SK-N-DZ (cell line): ENCODE measurements around the gene SLC25A53.
"Not testable (repeated sequence)": the region's sequence is repeated elsewhere in the genome, so short reads cannot be mapped to it uniquely, and the experiment has no call there.

Source experiments
- DNase-seq: peaks from one replicate; pipeline ENCODE4 v3.0.0-alpha.2; 2015; ENCODE audit warnings: low spot score

SLC25A53 gene

DNA sequence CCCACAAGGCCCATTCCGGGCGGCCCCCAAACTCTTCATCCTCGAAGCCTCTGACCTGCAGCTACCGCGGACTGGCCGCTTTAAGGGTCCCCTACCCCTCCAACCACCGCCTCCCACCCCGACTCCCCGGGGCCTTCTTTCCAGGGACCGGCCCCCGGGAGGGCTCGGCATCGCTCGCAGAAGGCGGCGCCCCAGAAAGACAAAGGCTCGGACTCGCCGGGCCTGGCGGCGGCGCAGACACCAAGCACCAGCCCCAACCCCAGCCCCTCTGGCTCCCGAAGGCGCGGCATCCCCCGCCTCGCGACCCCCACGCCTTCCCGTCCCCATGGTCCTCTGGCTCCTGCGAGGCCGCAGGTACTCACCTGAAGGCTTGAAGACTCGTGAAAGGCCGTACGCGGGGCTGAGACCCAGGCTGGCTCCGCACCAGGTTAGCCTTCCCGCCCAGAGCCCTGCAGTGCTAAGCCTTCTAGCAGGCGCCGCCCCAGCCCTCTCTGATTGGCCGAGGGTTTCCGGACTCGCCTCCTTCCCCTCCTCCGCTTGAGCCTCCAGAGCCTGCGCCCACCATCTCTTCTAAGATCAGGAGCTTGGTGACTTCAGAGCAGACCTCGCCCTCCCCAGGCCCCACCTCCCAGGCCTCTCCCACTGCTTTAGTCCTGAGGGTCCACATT lies 80.9 kb downstream of the SLC25A53 start, which contains the start of gene TMSB15C:
TMSB15C (minus strand) TSS at position 459 of the 668 bp plus-strand sequence.
- DNase-seq = not testable (repeated sequence)

DNA sequence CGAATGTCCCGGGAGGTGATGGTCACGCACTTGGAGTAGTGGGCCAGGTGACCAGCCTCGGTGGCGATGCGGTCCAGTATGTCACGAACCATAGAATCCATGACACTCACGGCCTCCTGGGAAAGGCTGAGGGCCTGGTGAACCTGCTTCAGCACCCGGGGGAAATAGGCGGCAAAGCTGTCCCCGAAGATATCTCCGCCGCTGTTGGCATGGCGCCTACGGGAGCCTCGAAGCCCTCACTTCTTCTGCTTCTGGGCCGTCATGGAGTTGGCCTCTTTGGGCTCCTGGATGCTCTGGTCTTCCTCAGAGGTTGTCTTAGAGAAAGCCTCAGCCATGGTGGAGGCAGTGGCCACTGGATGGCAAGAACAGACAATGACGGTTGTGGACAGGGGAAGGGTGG lies 94.2 kb downstream of the SLC25A53 start:
- not testable (repeated sequence) for DNase-seq

DNA sequence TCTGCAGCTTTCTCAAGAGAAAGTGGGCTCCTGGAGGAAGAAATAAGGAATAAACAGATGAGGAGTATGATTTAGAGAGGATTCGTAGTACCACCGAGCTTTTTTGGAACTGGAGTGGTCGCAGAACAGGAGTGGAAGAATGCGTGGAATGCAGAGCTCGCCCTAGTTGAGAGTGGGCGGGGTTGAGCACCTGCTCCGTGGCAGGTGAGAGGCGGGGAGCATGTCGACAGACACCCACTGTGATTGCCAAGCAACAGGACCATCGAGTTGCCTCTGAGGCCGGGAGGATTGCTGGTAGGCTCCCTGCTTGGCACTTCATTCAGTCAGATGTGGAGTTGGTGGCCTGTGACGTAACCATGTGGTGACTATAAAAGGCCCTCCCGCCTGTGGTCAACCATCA lies 101.9 kb downstream of the SLC25A53 start:
- DNase-seq = not testable (repeated sequence)
